PC-9 (cell line): ENCODE results near the gene UBE2E2. TPM values are rescaled to one million over a fixed set of nuclear protein-coding genes. Genes with fewer than 3 reads are reported as not detected.

Source experiments
- BruUV-seq: library from RNA; stranded (reverse); fragments of 400-500 nt; replicated peaks from 2 replicates; lab custom pipeline; 2021; lab: Mats Ljungman, UMichigan
- CTCF ChIA-PET: fragments of 300-600 bp; sonication (Branson Sonifier 250); formaldehyde crosslinking; loops from one replicate; lab custom pipeline; 2022; ENCODE audit warnings: antibody characterized with exemption; lab: Charles Lee
- POLR2A ChIA-PET: fragments of 300-600 bp; sonication (Branson Sonifier 250); formaldehyde crosslinking; loops from one replicate; lab custom pipeline; 2022; ENCODE audit warnings: antibody characterized with exemption; ENCODE audit not compliant: unreplicated experiment; lab: Charles Lee
- DNase-seq, 2 experiments: peaks; one replicate each; pipeline versions ENCODE4 v3.0.0 to v3.0.0-alpha.2; 2015 to 2022; ENCODE audit warnings: mixed read lengths in 1 of 2
- H2AFZ ChIP-seq: fragments of 200-600 bp; sonication (generic); 2 replicates; pipeline ENCODE4 v1.8.1; 2017; ENCODE audit warnings: antibody characterized with exemption
- H3F3A ChIP-seq: fragments of 200-600 bp; sonication (generic); 2 replicates; pipeline ENCODE4 v1.8.1; 2017; ENCODE audit warnings: antibody characterized with exemption, mild to moderate bottlenecking, low read depth; ENCODE audit not compliant: insufficient read depth
- H3K27ac ChIP-seq: fragments of 200-600 bp; sonication (generic); 2 replicates; pipeline ENCODE4 v1.6.1; 2016; ENCODE audit warnings: mixed run types
- H3K27me3 ChIP-seq: fragments of 200-600 bp; sonication (generic); 2 replicates; pipeline ENCODE4 v1.6.1; 2016; ENCODE audit warnings: low read depth, mixed run types; ENCODE audit not compliant: insufficient read depth
- H3K36me3 ChIP-seq: fragments of 200-600 bp; sonication (generic); 2 replicates; pipeline ENCODE4 v1.6.1; 2016; ENCODE audit warnings: low read depth, mixed run types
- H3K4me1 ChIP-seq: fragments of 200-600 bp; sonication (generic); replicated peaks from 2 replicates; pipeline ENCODE4 v1.6.1; 2016; ENCODE audit warnings: mixed run types; ENCODE audit not compliant: insufficient read depth
- H3K4me2 ChIP-seq: fragments of 200-600 bp; sonication (generic); 2 replicates; pipeline ENCODE4 v1.6.1; 2017; ENCODE audit warnings: mixed run types
- H3K4me3 ChIP-seq: fragments of 200-600 bp; sonication (generic); 2 replicates; pipeline ENCODE4 v1.6.1; 2016; ENCODE audit warnings: mixed run types
- H3K79me2 ChIP-seq: fragments of 200-600 bp; sonication (generic); 2 replicates; pipeline ENCODE4 v1.6.1; 2017; ENCODE audit warnings: low read depth, mixed run types
- H3K9me2 ChIP-seq: fragments of 200-600 bp; sonication (generic); 2 replicates; pipeline ENCODE4 v1.8.1; 2017; ENCODE audit warnings: mild to moderate bottlenecking; ENCODE audit not compliant: insufficient read depth
- H3K9me3 ChIP-seq: fragments of 200-600 bp; sonication (generic); 2 replicates; pipeline ENCODE4 v1.8.1; 2016; ENCODE audit warnings: low read depth; ENCODE audit not compliant: insufficient read depth
- H4K20me1 ChIP-seq: fragments of 200-600 bp; sonication (generic); 2 replicates; pipeline ENCODE4 v1.8.1; 2017; ENCODE audit not compliant: insufficient read depth
- CTCF ChIP-seq: fragments of 200-600 bp; sonication (generic); conservative IDR thresholded peaks from 2 replicates; pipeline ENCODE4 v1.6.1; 2017; ENCODE audit warnings: mixed run types, antibody characterized with exemption, mild to moderate bottlenecking, moderate library complexity
- EZH2 ChIP-seq: fragments of 200-600 bp; sonication (generic); IDR thresholded peaks from 2 replicates; pipeline ENCODE4 v1.8.0; 2017; ENCODE audit warnings: antibody characterized with exemption, low read depth
- intact Hi-C: fragments of 100-400 bp; cut with micrococcal nuclease; formaldehyde crosslinking; loops from one replicate; pipeline ENCODE4 v1.10.0; 2022; ENCODE audit not compliant: unreplicated experiment
- total RNA-seq: library from RNA; stranded (reverse); gene quantifications from 2 replicates; pipeline ENCODE4 v1.2.3, GENCODE V29; 2021

The UBE2E2 gene
- total RNA-seq, 1 experiment from 2014 or later: 48.7 TPM

- no peak for TF ChIP-seq CTCF
- no peak for TF ChIP-seq EZH2
Observed at GRCh38 chr3:23232016-23232415, 28.9 kb downstream of the UBE2E2 start.

GRCh38 chr3:23232854-23233253, 29.7 kb downstream of the UBE2E2 start:
- intact Hi-C loops: no loop called here
- CTCF ChIA-PET: no interaction called here
- no peak overlapping the region for H3K4me3 ChIP-seq
- no peaks in the 10 kb centered on the region for H3K36me3 ChIP-seq
- H3K9me3 ChIP-seq: no peaks in the 10 kb centered on the region
- POLR2A ChIA-PET: no interaction called here
- BruUV-seq: no TSS peak
- no peaks in the 10 kb centered on the region for H3K4me1 ChIP-seq
- no peaks in the 10 kb centered on the region for H3K9me2 ChIP-seq
- peaks cover 16% of the 10 kb centered on the region for H4K20me1 ChIP-seq
- no peak overlapping the region for H3K4me2 ChIP-seq
- H2AFZ ChIP-seq: no peak overlapping the region
- H3F3A ChIP-seq: no peaks in the 10 kb centered on the region
- H3K27me3 ChIP-seq: no peaks in the 10 kb centered on the region
- TF ChIP-seq CTCF: no peak
- TF ChIP-seq EZH2: no peak
- H3K27ac ChIP-seq: no peak overlapping the region
- no peak for DNase-seq
- peaks cover 47% of the 10 kb centered on the region for H3K79me2 ChIP-seq

More at GRCh38 chr3:23232016-23232415, 28.9 kb downstream of the UBE2E2 start:
- Histone ChIP-seq H3K4me2 (no peak overlapping the region), H3K27me3 (no peaks in the 10 kb centered on the region), H4K20me1 (peaks cover 16% of the 10 kb centered on the region), H3K4me1 (no peaks in the 10 kb centered on the region), H3F3A (no peaks in the 10 kb centered on the region), H3K36me3 (no peaks in the 10 kb centered on the region), H3K9me3 (no peaks in the 10 kb centered on the region), H3K27ac (no peak overlapping the region), H3K4me3 (no peak overlapping the region), H3K79me2 (peaks cover 55% of the 10 kb centered on the region), H2AFZ (no peak overlapping the region), H3K9me2 (no peaks in the 10 kb centered on the region)
- no TSS peak for BruUV-seq
- ChIA-PET CTCF (no interaction called here), POLR2A (interaction anchor here (0.5 kb wide), 1 partner anchor 341 kb away, joined by 8 read pairs; no protein-coding TSS in a partner anchor)
- intact Hi-C loops: no loop called here
- DNase-seq: no peak

GRCh38 chr3:23235264-23235663, 32.1 kb downstream of the UBE2E2 start:
- Histone ChIP-seq H3K9me3 (no peaks in the 10 kb centered on the region), H2AFZ (no peak overlapping the region), H3K36me3 (no peaks in the 10 kb centered on the region), H3K4me1 (no peaks in the 10 kb centered on the region), H3K4me3 (no peak overlapping the region), H4K20me1 (peaks cover 16% of the 10 kb centered on the region), H3K4me2 (no peak overlapping the region), H3F3A (no peaks in the 10 kb centered on the region), H3K9me2 (no peaks in the 10 kb centered on the region), H3K79me2 (peaks cover 37% of the 10 kb centered on the region), H3K27ac (no peak overlapping the region), H3K27me3 (no peaks in the 10 kb centered on the region)
- no peak for DNase-seq
- TF ChIP-seq CTCF (no peak), EZH2 (no peak)
- CTCF ChIA-PET: no interaction called here
- BruUV-seq: no TSS peak
- POLR2A ChIA-PET: no interaction called here
- intact Hi-C loops: no loop called here
